AG20443 (cell line): Measurements from ENCODE around the gene TMEM225.
"Not testable (repeated sequence)": the region's sequence is repeated elsewhere in the genome, so short reads cannot be mapped to it uniquely, and the experiment has no call there.

ENCODE experiments used
- DNase-seq: peaks from one replicate; pipeline ENCODE4 v3.0.0; 2012; ENCODE audit warnings: low spot score, mixed read lengths

The TMEM225 gene, protein sequence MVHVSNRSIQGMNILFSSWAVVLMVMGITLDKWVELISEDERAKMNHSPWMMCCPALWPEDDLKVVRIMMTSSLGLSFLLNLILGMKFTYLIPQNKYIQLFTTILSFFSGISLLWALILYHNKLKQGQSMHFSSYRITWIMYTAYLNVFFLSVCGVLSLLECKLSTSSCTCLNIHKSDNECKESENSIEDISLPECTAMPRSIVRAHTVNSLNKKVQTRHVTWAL

DNA sequence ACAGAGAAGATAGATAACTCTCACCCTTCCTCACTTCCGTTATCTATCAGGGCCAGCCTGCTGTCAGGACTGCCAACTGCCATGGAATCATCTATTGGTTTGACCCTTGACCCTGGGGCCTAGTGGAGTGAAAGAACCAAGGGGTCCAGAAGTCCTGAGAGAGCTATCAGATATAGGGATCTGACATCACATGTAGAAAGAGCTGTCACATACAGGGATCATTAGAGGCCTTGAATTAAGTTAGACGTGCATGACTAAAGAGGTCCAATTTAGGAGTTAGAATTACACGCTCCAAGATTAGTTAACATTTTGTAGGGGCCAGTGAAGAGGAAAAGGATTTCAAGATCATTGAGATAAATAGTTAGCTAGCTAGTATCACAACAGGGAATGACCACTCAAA lies at the start of gene TMEM225:
TSS of gene TMEM225 (minus strand) at position 101 of the 400 bp plus-strand sequence. CDS start 245 bp downstream, outside the sequence.
- DNase-seq: no peak

DNA sequence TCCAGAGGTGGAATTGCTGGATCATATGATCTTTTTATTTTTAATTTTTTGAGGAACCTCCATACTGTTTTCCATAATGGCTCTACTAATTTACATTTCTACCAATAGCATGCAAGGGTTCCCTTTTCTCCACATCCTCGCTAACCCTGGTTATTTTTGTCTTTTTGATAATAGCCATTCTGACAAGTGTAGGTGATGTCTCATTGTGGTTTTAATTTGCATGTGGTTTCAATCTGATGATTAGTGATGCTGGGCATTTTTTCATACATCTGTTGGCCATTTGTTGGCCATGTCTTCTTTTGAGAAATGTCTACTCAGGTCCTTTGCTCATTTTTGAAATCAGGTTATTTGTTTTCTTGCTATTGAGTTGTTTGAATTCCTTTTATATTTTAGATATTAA lies 38.6 kb upstream of the TMEM225 start:
- no peak for DNase-seq

DNA sequence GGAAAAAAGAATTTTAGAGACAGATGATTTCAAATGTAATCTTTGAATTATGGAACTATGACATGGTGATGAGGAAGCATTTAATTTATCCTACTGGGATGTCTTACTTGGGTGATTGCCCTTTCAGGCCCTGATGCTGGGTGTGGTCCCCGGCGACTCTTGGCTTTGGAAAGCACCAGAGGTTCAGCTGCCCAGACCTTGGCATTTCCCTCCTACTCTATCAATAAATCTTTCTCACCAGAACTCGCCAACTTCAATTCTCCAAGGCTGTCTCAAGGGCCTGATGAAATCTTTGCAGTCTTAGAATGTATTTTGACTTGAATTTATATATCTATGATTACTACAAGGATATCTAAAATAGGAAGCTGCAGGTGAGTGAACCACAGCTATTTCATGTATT lies 35.5 kb upstream of the TMEM225 start:
- DNase-seq: no peak

DNA sequence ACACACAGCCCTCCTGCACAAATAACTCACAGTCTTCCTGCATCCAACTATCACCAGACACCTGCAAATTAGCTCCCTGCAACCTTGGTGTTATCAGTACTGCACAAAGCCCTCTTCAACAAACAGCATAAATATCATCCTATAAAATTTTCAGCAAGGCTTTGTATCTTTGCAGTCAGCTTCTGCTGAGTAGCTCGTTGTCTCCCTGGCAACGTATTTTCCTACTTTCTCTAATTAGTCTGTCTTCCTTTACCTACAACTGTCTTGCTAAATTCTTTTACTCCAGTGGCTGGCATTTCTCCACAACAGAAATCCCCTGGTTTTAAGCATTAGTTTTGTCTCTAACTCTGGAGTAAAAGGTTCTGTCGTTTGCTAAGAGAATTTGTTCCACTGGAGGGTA lies 20.4 kb upstream of the TMEM225 start:
- DNase-seq: no peak

DNA sequence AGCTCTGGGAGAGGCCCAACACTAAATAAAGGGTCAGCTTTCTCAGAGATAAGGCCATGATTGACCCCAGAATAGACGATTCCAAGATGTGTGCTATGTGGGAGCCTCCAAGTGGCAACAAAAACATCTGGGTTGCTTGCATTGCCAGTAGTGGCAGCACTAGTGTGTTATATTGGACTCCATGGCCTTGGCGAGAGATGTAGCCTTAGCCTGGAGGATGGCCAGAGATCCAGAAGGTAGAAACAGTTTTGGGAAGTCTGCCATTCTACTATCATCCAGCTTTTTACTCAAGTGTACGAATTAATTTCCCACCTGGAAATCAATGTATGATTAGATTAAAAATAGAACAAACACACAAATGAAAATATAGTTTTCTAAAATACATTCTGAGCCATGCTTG lies 19.5 kb upstream of the TMEM225 start:
- no peak for DNase-seq

DNA sequence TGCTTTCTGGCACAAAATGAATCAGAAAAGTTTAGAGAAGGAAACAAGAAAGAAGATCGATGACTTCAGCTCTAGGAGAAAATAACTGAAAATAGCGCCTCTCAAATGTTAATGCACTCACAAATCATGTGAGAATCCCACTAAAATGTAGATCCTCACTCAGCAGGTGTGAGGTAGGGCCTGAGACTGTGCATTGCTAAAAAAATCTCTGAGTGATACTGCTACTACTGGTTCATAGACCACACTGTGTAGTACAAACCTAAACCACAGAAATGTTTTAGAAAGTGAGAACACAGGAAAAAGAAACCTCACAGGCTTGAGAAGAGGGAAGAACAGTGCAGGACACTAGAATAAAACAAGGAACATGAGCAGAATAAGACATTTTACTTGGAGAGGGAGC lies 18.5 kb upstream of the TMEM225 start:
- DNase-seq: no peak

DNA sequence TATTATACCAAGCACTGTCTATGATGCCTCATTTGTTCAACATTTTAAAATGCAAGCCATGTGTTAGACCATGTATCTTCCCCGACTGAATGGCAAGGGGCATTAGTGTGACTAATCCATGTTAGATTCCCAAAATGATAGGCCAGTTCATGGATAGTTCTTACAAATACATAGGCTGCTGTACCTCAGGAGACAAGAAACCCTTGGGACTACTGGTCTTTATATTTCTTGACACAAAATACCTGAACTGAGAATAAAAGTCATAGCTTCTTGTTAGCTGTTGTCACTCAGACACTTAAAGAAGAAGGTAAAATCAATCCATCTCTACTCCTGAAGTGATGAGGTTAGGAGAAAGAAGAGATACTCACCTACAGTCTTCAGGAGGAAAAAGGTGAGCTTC lies 16.4 kb upstream of the TMEM225 start, which contains the start of gene OR8D4:
TSS of gene OR8D4 (plus strand) at position 301 of the 400 bp plus-strand sequence. CDS start 4,265 bp downstream, outside the sequence.
- DNase-seq: no peak

DNA sequence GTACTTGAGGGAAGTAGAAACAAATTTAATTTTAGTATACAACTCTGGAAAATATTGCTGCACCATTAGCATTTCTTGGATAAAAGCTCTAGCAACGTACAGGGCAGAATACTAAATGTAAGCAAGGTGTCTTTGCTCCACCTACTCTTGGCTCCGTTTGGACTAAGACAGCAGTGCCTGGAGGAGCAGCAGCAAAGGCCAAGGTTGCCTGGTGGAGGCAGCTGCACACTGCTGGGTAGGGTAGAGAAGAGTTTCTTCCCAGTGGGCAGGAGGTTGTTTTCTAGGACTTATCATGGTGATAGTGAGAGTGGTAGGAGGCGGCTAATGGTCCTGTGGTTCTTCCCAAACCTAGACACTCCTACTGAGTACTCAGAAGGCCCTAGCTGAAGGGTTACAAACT lies 14.3 kb upstream of the TMEM225 start:
- no peak for DNase-seq

DNA sequence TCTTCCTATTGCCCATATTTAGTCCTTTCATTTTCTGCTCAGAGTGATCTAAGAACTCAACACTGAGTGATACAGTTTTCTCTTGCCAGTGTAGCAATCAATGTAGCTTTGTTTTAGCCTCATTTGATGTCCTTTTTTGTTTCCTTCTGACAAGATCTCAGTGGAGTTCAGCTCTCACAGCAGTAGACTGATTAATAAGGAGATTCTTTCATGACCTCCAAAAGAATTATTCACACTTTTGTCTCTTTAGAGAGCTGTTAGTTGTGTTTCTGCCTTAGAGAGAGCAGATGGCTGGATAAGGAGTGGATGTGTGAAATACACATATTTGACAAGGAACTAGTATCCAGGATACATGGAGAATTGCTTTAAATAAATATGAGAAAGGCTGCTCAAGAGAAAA lies 6.6 kb upstream of the TMEM225 start:
- DNase-seq: no peak

DNA sequence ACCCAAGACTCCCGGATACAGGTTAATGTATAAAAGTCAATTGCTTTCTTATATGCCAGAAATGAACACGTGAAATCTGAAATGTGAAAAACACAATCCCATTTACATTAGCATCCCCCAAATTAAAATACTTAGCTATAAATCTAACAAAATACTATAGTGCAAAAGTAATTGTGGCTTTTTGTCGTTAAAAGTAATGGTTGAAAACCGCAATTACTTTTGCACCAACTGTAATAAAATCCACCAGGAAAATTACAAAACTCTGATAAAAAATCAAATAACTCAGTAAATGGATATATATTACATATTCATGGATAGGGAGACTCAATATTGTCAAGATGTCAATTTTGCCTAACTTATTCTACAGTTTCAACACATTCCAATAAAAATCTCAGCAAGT lies 4.6 kb downstream of the TMEM225 start:
- no peak for DNase-seq

DNA sequence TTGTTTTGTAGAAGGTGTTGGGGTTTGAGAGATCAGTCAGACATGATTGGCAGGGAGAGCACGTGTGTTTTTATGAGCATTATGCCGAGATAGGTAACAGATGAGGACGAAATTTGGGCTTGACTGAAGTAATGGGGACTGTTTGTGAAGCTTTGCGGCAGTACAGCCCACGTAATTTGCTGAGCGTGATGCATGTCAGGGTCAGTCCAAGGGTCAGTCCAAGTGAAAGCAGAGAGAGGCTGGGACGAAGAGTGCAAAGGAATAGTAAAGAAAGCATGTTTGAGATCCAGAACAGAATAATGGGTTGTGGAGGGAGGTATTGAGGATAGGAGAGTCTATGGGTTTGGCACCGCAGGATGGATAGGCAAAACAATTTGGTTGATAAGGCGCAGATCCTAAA lies 17.7 kb downstream of the TMEM225 start:
- DNase-seq: not testable (repeated sequence)

DNA sequence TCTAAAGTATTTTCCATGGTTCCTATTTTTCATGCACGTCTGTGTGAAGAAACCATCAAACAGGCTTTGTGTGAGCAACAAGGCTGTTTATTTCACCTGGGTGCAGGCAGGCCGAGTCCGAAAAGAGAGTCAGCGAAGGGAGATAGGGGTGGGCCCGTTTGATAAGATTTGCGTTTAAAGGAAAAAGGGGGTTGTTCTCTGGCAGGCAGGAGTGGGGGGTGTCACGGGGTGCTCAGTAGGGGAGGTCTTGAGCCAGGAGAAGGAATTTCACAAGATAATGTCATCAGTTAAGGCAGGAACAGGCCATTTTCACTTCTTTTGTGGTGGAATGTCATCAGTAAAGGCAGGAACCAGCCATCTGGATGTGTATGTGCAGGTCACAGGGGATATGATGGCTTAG lies 20.2 kb downstream of the TMEM225 start:
- DNase-seq: not testable (repeated sequence)

DNA sequence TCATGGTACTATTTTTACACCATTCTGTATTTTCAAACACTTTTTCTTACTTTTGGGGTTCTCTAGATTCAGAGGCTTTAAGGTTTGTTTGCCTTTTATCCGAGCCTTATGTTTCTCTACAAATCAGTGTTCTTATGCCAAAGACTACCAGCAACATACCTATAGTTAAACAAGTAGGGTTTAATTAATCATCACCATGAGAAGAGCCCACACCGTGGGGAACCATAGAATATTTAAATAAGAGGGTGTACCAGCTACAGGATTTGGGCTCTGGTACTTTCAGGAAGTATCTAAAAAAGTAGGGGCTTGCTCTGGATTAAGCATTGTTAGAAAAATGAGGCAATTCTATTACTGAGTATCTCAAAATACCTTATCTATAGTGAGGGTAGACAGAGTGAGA lies 25.7 kb downstream of the TMEM225 start:
- no peak for DNase-seq

DNA sequence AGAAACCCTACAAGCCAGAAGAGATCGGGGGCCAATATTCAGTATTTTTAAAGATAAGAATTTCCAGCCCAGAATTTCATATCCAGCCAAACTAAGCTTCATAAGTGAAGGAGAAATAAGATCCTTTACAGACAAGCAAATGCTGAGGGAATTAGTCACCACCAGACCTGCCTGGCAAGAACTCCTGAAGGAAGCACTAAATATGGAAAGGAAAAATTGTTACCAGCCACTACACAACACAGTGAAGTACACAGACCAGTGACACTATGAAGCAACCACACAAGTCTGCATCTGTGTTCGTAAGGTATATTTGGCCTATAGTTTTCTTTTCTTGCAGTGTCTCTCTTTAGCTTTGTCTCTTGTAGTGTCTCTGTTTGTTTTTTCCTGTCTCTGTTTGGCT lies 29.0 kb downstream of the TMEM225 start:
- no peak for DNase-seq

DNA sequence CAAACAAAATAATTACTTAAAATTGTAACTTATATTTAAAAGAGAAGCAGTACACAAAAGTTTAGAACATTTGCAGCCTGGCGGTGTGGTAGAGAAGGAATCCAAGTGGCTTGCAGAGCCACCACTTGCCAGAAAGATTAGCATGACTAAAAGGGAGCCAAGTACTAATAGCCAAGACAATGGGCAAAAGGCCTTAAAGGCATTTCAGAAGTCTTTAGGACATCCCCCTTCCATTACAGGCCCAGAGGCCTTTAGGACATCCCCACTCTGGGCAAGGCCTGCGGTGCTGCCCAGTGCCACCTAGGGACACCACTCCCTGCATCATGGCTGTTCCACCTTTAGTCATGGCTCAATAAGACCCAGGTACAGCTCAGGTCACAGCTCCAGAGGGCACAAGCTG lies 32.4 kb downstream of the TMEM225 start:
- DNase-seq: no peak

DNA sequence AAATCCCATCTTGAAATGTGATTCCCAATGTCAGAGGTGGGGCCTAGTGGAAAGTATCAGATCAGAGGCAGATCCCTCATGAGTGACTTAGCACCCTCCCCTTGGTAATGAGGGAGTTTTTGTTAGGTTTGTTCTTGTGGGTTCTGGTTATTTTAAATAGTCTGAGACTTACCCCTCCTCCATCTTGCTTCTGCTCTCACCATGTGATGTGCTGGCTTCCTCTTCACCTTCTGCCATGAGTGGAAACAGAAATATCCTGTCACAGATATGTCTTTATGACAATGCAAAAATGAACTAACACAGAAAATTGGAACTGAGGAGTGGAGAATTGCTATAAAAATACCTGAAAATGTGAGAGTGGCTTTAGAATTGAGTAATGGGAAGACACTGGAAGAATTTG lies 33.1 kb downstream of the TMEM225 start:
- no peak for DNase-seq

DNA sequence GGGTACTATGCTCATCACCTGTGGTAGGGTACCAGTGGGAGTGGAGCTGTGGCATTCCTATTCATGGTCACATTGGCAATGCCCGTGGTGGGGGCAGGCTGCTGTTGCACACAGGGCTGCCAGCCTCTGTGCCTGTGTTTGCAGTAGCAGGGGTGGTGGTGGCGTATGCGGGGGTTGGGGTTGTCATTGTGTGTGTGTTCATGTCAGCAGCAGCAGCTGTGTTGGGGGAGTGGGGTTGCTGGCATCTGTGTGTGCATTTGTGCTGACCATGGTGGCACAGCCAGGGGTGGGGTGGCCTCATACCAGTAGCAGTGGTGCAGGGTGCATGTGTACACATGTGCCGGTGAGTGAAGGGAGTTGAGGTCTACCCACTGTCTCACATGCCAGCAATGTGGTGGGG lies 34.4 kb downstream of the TMEM225 start:
- no peak for DNase-seq

DNA sequence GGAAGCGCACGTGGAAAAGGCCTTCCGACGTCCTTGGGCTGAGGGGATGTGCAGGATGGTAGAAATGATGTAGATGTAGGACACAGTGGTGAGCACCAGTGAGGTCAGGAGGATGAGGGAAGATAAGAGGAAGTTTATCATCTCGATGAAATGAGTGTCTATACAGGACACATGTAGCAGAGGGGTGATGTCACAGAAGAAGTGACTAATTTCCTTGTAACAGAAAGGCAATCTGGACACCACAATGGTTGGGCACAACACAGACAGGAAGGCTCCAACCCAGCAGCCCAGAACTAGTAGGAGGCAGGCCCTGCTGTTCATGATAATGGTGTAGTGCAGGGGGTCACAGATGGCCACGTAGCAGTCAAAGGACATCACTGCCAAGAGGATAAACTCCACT lies 44.3 kb downstream of the TMEM225 start:
- no peak for DNase-seq

DNA sequence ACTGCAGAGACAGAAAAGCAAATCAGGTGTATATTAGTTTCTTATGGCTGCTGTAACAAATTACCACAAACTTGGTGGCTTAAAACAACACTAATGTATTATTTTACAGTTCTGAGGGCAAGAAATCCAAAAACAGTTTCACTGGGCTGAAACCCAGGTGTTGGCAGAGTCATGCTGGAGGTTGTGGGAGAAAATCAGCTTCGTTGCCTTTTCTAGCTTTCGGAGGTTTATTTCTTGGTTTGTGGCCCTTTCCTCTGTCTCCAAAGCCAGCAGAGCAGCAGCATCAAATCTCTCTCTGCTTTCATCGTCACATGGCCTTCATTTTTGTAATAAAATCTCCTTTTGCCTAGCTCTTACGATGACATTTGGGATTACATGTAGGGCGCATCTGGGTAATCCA lies 46.3 kb downstream of the TMEM225 start:
- no peak for DNase-seq

DNA sequence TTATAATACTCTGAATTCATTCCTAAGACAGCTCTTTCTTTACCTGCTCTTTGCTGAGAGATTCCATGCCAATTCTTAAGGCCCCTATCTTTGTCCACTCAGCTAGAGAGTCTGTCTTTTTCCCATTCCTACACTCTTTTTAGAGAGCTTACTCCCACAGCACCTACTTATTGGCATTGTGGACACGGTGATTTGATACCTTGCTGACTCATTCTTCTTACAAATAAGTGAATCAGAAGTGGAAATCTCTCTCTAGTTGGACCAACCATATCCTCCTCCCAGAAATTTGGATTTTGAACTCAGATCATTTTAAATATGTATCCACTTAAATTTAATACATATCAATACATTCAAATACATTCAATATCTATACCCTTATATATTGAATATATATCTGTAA lies 46.8 kb downstream of the TMEM225 start:
- no peak for DNase-seq

DNA sequence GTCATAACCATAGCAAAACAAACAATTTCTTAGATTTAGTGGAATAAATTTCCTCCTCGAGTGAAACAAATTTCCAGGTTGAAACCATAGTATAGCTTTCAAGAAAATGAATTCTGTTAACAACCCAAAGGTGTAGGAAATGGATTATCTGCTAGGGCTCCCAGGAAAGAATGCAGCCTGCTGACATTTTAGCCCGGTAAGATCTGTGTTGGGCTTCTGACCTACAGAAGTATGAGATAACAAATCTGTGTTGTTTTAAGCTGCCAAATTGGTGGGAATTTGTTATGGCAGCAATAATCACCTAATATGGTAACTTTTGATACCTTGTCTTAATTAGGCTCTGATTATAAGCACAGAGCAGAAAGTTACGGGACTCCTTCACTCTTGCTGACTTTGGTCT lies 47.3 kb downstream of the TMEM225 start:
- DNase-seq: no peak

DNA sequence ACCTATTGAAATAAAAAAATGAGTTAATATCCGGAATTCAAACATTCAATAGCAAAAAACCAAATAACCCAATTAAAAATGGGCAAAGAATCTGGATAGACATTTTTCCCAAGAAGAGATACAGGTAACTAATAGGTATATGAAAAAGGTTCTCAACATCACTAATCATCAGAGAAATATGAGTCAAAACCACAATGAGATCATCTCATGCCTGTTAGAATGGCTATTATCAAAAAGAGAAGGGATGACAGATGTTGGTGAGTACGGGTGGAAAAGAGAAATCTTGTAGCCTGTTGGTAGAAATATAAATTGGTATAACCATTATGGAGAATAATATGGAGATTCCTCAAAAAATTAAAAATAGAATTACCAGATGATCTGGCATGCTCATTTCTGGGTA lies 52.4 kb downstream of the TMEM225 start:
- DNase-seq: no peak
